ENCODE measurements around the gene ST8SIA3.

The ST8SIA3 gene
- total RNA-seq, result 0 reads per million in 4 experiments

DNA sequence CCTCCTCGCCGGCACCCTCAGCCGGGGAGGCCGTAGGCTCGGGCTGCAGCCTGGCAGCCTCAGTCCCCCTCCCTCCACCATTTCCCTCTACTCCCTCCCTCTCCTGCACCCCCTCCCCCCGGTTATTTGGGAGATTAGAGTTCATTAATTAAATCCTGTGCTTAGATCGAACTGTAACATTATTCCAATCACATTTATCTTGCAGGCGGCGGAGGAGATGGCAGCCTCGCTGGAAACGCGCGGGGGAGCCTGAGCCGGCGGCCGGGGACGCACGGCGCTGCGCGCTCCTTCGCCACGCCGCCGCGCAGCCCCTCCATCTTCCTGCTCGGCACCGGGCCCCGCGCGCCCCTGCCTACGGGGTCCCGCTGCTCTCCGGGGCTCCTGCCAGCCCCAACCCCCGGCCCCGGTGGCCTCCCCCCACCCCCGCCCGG is at the start of gene ST8SIA3:
Gene ST8SIA3 (plus strand): TSS at position 287 of the 431 bp plus-strand sequence. CDS start 290 bp downstream, outside the sequence.
- DNase-seq, result no peak

DNA sequence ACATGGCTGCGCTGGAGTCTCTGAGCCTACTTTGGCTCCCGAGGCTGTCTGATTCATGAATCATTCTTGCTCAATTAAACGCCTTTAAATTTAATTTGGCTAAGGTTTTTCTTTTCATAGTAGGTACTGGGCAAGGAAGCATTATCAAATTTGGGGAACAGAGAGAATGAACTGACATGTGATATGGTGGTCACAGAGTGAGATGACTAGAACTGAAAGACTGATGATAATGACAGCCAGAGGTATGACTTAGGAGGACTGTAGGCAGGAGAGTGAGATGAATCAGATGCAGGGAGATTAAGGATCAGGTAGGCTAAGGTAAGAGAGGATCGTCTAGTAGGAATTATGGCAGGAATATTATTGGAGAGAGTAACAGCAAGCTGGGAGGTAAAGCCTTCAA is 40.9 kb upstream of the ST8SIA3 start:
- DNase-seq, result no peak

DNA sequence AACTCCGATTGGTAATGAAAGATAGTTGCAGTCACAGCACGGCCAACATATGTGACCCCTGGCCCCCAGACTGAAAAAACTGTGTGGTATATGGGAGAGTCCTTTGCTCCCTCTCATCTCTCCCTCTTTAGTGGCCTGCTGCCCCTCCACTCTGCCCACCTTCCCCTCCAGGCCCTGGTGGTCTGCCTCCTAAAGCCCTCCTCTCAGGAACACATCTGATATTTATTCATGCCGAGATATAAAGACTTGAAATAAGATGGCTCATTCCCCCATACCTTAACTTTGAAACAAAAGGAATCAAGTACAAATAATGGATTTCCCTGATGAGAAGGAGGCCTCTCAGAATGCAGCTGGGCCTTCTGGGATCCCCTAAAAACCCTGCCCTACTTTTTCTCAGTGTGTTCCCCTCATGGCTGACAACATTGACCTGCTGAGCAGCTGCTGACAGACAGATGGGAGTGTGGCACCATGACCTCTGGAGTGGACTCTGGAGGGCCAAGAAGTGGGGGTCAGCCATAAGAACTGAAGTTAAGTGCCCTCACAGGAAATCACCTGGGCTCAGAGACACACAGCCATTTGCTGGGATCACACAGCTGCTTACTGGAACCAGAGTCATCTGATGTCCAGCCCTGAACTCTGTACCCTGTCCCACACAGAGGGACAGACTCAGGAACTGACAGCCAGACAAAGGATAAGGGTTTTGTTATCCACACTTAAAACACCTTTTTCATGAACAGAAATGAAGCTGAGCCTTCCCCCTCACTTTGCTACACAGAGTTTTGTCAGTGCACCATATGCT is 39.8 kb upstream of the ST8SIA3 start:
- no peak for DNase-seq

DNA sequence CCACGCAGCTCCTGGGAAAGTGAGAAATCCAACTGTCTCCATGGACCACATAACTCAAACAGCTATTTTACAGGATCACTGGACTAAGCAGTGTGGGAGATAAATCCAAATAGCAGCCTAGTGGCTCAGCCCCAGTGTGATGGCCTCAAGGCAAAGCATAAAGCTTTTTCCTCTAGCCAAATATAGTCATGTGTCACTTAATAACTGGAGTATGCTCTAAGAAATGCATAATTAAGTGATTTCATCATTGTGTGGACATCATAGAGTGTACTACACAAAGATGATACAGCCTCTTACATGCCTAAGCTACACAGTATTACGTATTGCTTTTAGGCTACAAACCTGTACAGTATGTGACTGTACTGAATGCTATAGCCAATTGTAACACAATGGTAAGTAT is 31.8 kb upstream of the ST8SIA3 start:
- DNase-seq, result no peak

GRCh38 chr18:57325491-57326166 is 26.7 kb upstream of the ST8SIA3 start:
- no peak for DNase-seq

GRCh38 chr18:57326718-57327323 is 25.5 kb upstream of the ST8SIA3 start:
- DNase-seq, result no peak

DNA sequence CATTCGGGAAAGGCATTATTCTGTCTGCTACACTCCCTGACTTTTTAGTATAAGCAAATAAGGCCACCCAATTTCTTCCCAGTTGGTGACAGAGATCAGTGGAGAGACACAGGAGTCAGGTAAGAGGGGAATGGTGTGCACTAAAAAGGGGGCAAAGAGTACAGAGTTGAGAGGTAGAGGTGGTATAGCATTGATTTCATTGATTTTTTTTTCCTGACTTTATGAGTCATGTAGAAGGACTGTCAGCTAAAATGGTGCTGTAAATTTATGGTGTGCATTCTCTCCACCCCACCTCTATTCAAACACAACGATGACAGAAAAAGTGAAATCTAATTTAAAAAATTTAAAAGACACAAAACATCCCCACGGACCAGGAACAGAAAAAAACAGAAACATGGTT is 23.7 kb upstream of the ST8SIA3 start:
- DNase-seq, result no peak

DNA sequence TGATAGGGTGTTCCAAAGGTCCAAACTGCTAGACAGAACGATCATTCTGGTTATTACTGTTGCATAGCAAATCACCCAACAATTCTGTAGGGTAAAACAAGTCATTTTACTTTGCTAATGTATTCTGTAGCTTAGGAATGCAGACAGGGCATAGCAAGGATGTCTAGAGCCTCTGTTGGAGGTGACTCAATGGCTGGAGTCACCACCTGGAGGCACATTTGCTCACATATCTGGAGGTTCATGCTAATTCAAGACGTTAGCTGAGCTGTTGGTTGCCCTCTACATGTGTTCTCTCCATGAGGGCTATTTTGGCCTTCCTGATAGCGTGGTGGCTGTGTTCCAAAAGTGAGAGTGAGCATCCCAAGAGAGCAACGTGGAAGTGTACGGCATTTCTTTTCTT is 22.5 kb upstream of the ST8SIA3 start:
- DNase-seq, result no peak

GRCh38 chr18:57331718-57332117 is 20.6 kb upstream of the ST8SIA3 start:
- DNase-seq, result no peak

GRCh38 chr18:57333940-57334339 is 18.4 kb upstream of the ST8SIA3 start:
- no peak for DNase-seq

- no peak for DNase-seq
These were observed 18.0 kb upstream of the ST8SIA3 start for GRCh38 chr18:57334383-57334782.

GRCh38 chr18:57336343-57336742 is 16.0 kb upstream of the ST8SIA3 start:
- no peak for DNase-seq

GRCh38 chr18:57337890-57338289 is 14.5 kb upstream of the ST8SIA3 start:
- no peak for DNase-seq

GRCh38 chr18:57343833-57344232 is 8.5 kb upstream of the ST8SIA3 start:
- no peak for DNase-seq

DNA sequence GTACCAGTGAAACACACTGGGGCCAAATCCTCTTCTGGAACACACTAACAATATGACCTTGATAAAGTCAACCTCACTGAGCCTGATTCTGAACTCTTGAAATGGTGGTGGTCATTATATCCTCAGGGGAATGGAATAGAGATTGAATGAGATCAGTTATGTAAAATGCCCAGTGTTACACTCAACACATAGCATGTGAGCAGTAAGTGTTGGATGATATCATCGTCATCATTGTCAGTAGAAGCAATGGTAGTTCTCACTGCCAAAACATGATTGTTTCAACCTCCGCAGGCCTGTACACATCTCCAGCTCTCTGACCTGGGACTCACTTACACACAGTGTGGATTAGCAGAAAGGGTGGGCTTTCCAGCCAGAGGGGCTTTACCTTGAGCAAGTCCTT is 5.5 kb upstream of the ST8SIA3 start:
- DNase-seq, result no peak

GRCh38 chr18:57347784-57348183 is 4.6 kb upstream of the ST8SIA3 start:
- no peak for DNase-seq

- DNase-seq, result no peak
These were observed 392 bp downstream of the ST8SIA3 start for GRCh38 chr18:57352761-57353136.

GRCh38 chr18:57353137-57353939 is 981 bp downstream of the ST8SIA3 start:
- no peak for DNase-seq

DNA sequence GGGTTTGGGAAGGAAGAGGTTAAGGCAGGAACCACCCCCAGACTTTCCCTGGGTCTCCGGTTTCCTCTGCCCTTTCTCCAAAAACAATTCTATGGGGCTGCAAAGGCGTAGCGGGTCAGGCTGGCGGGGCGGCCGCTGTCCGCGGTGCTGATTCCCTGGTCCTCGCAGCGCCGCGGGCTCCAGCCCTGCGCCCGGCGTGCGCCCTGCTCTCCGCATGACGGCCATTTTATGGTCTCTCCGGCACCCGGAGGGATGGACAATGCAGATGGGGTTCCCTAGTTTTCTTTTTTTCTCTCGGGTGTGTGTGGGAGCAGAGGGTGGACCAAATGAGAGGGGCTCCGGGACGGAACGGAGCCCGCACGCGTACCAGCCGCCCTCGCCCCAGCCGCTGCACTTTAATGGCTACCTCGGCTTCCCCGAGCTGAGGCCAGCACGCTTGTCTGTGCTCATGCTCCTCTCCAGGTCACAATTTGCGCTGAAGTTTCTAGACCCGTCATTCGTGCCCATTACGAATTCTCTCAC is 1.6 kb downstream of the ST8SIA3 start:
- no peak for DNase-seq

GRCh38 chr18:57359433-57359832 is 7.1 kb downstream of the ST8SIA3 start:
- DNase-seq, result no peak

DNA sequence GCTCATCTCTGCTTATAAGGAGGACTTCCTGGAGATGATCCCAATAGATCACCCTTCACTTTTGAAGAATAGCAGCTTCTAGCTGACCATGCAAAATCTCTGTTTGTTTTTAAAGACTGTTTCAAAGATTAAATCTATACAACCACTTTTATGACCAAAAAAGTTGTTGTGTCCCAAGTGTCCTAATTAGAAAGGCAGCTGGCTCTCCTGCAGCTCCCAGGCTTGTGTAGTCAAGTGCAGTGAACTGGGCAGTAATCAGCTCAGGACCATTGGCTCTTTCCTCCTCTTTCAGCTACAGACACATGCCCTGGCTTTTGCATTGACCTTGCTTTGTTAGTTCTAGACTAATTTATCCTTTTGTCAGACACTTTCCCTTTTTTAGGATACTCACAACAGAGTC is 10.4 kb downstream of the ST8SIA3 start:
- DNase-seq, result no peak

DNA sequence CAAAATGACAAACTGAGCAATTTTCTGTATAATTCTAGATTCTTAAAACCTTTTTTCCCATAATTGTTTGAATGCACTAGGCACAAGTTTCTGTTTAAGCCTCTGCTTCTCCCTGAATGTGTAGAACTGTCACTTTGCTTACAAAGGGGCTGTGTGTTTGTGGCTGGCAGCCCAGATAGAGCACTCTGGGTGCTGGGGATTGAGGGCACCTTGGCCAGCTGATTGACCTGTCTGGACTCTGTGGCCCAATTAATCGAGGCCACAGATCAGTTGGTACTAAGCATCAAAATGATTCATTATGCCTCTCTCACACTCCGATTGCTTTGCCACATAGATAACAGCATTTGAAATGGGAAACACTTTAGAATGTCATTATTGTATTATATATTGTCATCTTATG is 12.1 kb downstream of the ST8SIA3 start:
- no peak for DNase-seq
